Neuronal stem cell (in vitro differentiated cells): ENCODE results near the gene NRG3.
A peak's percentile ranks its signal among the peaks of the same experiment; 100 is the strongest.

Source experiments
- DNase-seq: peaks from one replicate; pipeline ENCODE4 v3.0.0-alpha.2; 2013; ENCODE audit warnings: low spot score
- H2AFZ ChIP-seq: one replicate; pipeline ENCODE4 v1.6.1; 2013; ENCODE audit warnings: mild to moderate bottlenecking, low read length, inconsistent platforms
- H2AK5ac ChIP-seq: 2 replicates; pipeline ENCODE4 v1.6.1; 2013; ENCODE audit warnings: low read depth, mild to moderate bottlenecking, inconsistent platforms, low read length, moderate library complexity, mixed read lengths
- H2BK120ac ChIP-seq: 2 replicates; pipeline ENCODE4 v1.6.1; 2013; ENCODE audit warnings: low read depth, mild to moderate bottlenecking, inconsistent platforms, low read length, moderate library complexity, mixed read lengths
- H2BK12ac ChIP-seq: one replicate; pipeline ENCODE4 v1.6.1; 2013; ENCODE audit warnings: low read length, inconsistent platforms
- H2BK15ac ChIP-seq: 2 replicates; pipeline ENCODE4 v1.6.1; 2013; ENCODE audit warnings: mild to moderate bottlenecking, low read length, inconsistent platforms, mixed read lengths
- H2BK5ac ChIP-seq: one replicate; pipeline ENCODE4 v1.6.1; 2013; ENCODE audit warnings: inconsistent platforms, mild to moderate bottlenecking, low read length, moderate library complexity
- H3K14ac ChIP-seq: one replicate; pipeline ENCODE4 v1.6.1; 2013; ENCODE audit warnings: low read length, inconsistent platforms
- H3K18ac ChIP-seq: 2 replicates; pipeline ENCODE4 v1.6.1; 2013; ENCODE audit warnings: low read length, inconsistent platforms
- H3K23ac ChIP-seq: 2 replicates; pipeline ENCODE4 v1.6.1; 2013; ENCODE audit warnings: low read depth, mild to moderate bottlenecking, mixed read lengths, low read length, inconsistent platforms; ENCODE audit not compliant: poor library complexity
- H3K27ac ChIP-seq: replicated peaks from 3 replicates; pipeline ENCODE4 v1.5.1; 2013; ENCODE audit warnings: low read length, inconsistent platforms
- H3K27me3 ChIP-seq, 3 experiments: 2 replicates each; pipeline ENCODE4 v1.6.1; 2013; ENCODE audit warnings: low read length in 3 of 3, mild to moderate bottlenecking in 2 of 3, inconsistent platforms in 1 of 3, low read depth in 1 of 3, mixed read lengths in 1 of 3, moderate library complexity in 1 of 3; ENCODE audit not compliant: control insufficient read depth in 3 of 3, insufficient read depth in 3 of 3
- H3K36me3 ChIP-seq, 2 donors: replicated peaks in 1 of 2; 2 replicates each; pipeline ENCODE4 v1.6.1; 2013; ENCODE audit warnings: low read length in 2 of 2; ENCODE audit not compliant: control insufficient read depth in 2 of 2, insufficient read depth in 2 of 2
- H3K4ac ChIP-seq: 2 replicates; pipeline ENCODE4 v1.6.1; 2013; ENCODE audit warnings: inconsistent platforms, mild to moderate bottlenecking, low read length, moderate library complexity
- H3K4me1 ChIP-seq, 2 donors: 1 replicate in 1 of 2; 2 replicates in 1 of 2; pipeline ENCODE4 v1.6.1; 2013; ENCODE audit warnings: low read length in 2 of 2, low read depth in 1 of 2; ENCODE audit not compliant: control insufficient read depth in 2 of 2, insufficient read depth in 1 of 2
- H3K4me2 ChIP-seq: one replicate; pipeline ENCODE4 v1.6.1; 2013; ENCODE audit warnings: mild to moderate bottlenecking, low read length, inconsistent platforms; ENCODE audit not compliant: insufficient read depth, poor library complexity, severe bottlenecking
- H3K4me3 ChIP-seq, 2 donors: 2 replicates each; pipeline ENCODE4 v1.5.1; 2013; ENCODE audit warnings: low read length in 2 of 2, mild to moderate bottlenecking in 2 of 2, inconsistent platforms in 1 of 2, moderate library complexity in 1 of 2
- H3K79me1 ChIP-seq: one replicate; pipeline ENCODE4 v1.6.1; 2013; ENCODE audit warnings: low read depth, mild to moderate bottlenecking, inconsistent platforms, low read length, moderate library complexity
- H3K9ac ChIP-seq: one replicate; pipeline ENCODE4 v1.6.1; 2013; ENCODE audit warnings: mild to moderate bottlenecking, low read depth, low read length, inconsistent platforms; ENCODE audit not compliant: poor library complexity
- H3K9me3 ChIP-seq, 2 donors: replicated peaks in 1 of 2; 2 replicates each; pipeline versions ENCODE3 to v1.6.1; 2013; ENCODE audit warnings: low read length in 2 of 2, mild to moderate bottlenecking in 2 of 2, inconsistent platforms in 1 of 2, low read depth in 1 of 2, mixed read lengths in 1 of 2, moderate library complexity in 1 of 2; ENCODE audit not compliant: control insufficient read depth in 2 of 2, insufficient read depth in 1 of 2
- H4K8ac ChIP-seq: one replicate; pipeline ENCODE4 v1.6.1; 2013; ENCODE audit warnings: low read depth, mild to moderate bottlenecking, inconsistent platforms, low read length, moderate library complexity
- H4K91ac ChIP-seq: one replicate; pipeline ENCODE4 v1.6.1; 2013; ENCODE audit warnings: low read length, low read depth, mild to moderate bottlenecking, inconsistent platforms; ENCODE audit not compliant: poor library complexity
- WGBS, 2 donors: extraction: QIAGEN DNeasy Blood & Tissue Kit; methylation state at CpG; one replicate each; pipeline ENCODE4 v1.1.7; 2013; ENCODE audit warnings: missing lambda C conversion rate in 2 of 2, mixed read lengths in 1 of 2; ENCODE audit not compliant: insufficient read length in 2 of 2, insufficient replicate concordance in 1 of 2; ENCODE audit errors: extremely low coverage in 2 of 2; 5-methylcytosine and 5-hydroxymethylcytosine counted together

The NRG3 gene

GRCh38 chr10:82722273-82722672 is 847.3 kb downstream of the NRG3 start:
- no peak overlapping the region for H4K8ac ChIP-seq
- H2AK5ac ChIP-seq = no peak overlapping the region
- H3K4me1 ChIP-seq = no peaks in the 10 kb centered on the region
- H2BK15ac ChIP-seq = no peak overlapping the region
- no peak for DNase-seq
- H2BK120ac ChIP-seq = no peak overlapping the region
- H3K36me3 ChIP-seq = no peaks in the 10 kb centered on the region
- H3K27ac ChIP-seq = no peak overlapping the region
- H3K4me2 ChIP-seq = no peak overlapping the region
- H3K4me3 ChIP-seq = no peak overlapping the region
- no peak overlapping the region for H4K91ac ChIP-seq
- no peak overlapping the region for H2BK5ac ChIP-seq
- H2BK12ac ChIP-seq = no peak overlapping the region
- no peak overlapping the region for H3K18ac ChIP-seq
- H3K9ac ChIP-seq = no peak overlapping the region
- no peak overlapping the region for H3K4ac ChIP-seq
- H3K79me1 ChIP-seq = no peaks in the 10 kb centered on the region
- H3K14ac ChIP-seq = no peak overlapping the region
- no peaks in the 10 kb centered on the region for H3K27me3 ChIP-seq
- H3K23ac ChIP-seq = no peak overlapping the region
- no peaks in the 10 kb centered on the region for H3K9me3 ChIP-seq
- no peak overlapping the region for H2AFZ ChIP-seq
- WGBS, 2 donors = no CpG with 5 or more reads among the region's 2 CpGs

GRCh38 chr10:82736305-82736704 is 861.3 kb downstream of the NRG3 start:
- no peak overlapping the region for H4K91ac ChIP-seq
- WGBS, 2 donors = no CpG with 5 or more reads among the region's 1 CpG
- peaks cover 3 to 4% of the 10 kb centered on the region in 2 donors for H3K4me1 ChIP-seq
- no peaks in the 10 kb centered on the region for H3K79me1 ChIP-seq
- H3K18ac ChIP-seq = no peak overlapping the region
- H2AK5ac ChIP-seq = no peak overlapping the region
- H2AFZ ChIP-seq = peak overlapping the region; percentile 11
- H2BK12ac ChIP-seq = no peak overlapping the region
- no peak overlapping the region for H3K4me2 ChIP-seq
- no peaks in the 10 kb centered on the region for H3K9me3 ChIP-seq
- no peak overlapping the region for H3K14ac ChIP-seq
- no peaks in the 10 kb centered on the region for H3K36me3 ChIP-seq
- no peak overlapping the region for H3K23ac ChIP-seq
- H2BK120ac ChIP-seq = no peak overlapping the region
- H3K4ac ChIP-seq = no peak overlapping the region
- no peak overlapping the region for H3K27ac ChIP-seq
- no peak overlapping the region for H3K4me3 ChIP-seq
- no peak overlapping the region for H2BK5ac ChIP-seq
- no peak overlapping the region for H4K8ac ChIP-seq
- no peak overlapping the region for H2BK15ac ChIP-seq
- H3K27me3 ChIP-seq = no peaks in the 10 kb centered on the region
- no peak for DNase-seq
- no peak overlapping the region for H3K9ac ChIP-seq

DNA sequence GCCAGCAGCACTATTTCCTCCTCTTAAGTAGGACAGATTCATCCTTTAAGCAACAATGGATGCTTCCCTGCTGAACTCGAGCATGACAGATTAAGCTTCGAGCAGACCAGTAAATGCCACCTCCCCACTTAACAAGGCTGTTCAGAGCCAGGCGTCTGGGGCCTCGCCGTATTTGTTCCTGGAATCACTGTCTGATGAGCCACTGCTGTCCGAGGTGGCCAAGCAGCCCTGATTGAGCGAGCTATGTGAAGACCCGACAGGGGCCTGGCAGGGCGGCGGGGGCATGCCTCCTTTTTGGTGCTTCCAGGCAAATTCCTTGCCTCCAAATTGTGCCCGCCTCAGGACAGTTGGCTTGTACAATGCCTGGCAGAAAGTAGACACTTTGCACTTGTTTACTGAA is 862.6 kb downstream of the NRG3 start:
- Histone ChIP-seq H2BK5ac (no peak overlapping the region), H3K4me2 (no peak overlapping the region), H2BK120ac (no peak overlapping the region), H4K8ac (no peak overlapping the region), H3K27ac (no peak overlapping the region), H2AK5ac (no peak overlapping the region), H3K9ac (no peak overlapping the region), H3K4me1 (peaks cover 3 to 5% of the 10 kb centered on the region in 2 donors), H3K4me3 (no peak overlapping the region), H3K27me3 (no peaks in the 10 kb centered on the region), H3K4ac (no peak overlapping the region), H3K18ac (no peak overlapping the region), H2BK15ac (no peak overlapping the region), H3K14ac (no peak overlapping the region), H3K79me1 (no peaks in the 10 kb centered on the region), H3K36me3 (no peaks in the 10 kb centered on the region), H3K23ac (no peak overlapping the region), H2AFZ (peak overlapping the region; percentile 56), H3K9me3 (no peaks in the 10 kb centered on the region), H4K91ac (no peak overlapping the region), H2BK12ac (no peak overlapping the region)
- WGBS, 2 donors = no CpG with 5 or more reads among the region's 11 CpGs
- DNase-seq = peak; percentile 36

GRCh38 chr10:82738592-82738991 is 863.6 kb downstream of the NRG3 start:
- no peak overlapping the region for H2AK5ac ChIP-seq
- H3K4me3 ChIP-seq = no peak overlapping the region
- no peak overlapping the region for H2BK120ac ChIP-seq
- H4K91ac ChIP-seq = no peak overlapping the region
- no peak overlapping the region for H3K4ac ChIP-seq
- H3K4me1 ChIP-seq = peaks cover 8 to 9% of the 10 kb centered on the region in 2 donors
- H4K8ac ChIP-seq = no peak overlapping the region
- no peaks in the 10 kb centered on the region for H3K79me1 ChIP-seq
- H3K36me3 ChIP-seq = no peaks in the 10 kb centered on the region
- WGBS, 2 donors = no CpG with 5 or more reads among the region's 8 CpGs
- H3K14ac ChIP-seq = no peak overlapping the region
- H2BK12ac ChIP-seq = no peak overlapping the region
- H2AFZ ChIP-seq = no peak overlapping the region
- H3K4me2 ChIP-seq = no peak overlapping the region
- H3K9ac ChIP-seq = no peak overlapping the region
- no peak overlapping the region for H3K27ac ChIP-seq
- no peak overlapping the region for H3K18ac ChIP-seq
- no peaks in the 10 kb centered on the region for H3K27me3 ChIP-seq
- DNase-seq = no peak
- H3K9me3 ChIP-seq = no peaks in the 10 kb centered on the region
- H2BK15ac ChIP-seq = no peak overlapping the region
- H3K23ac ChIP-seq = no peak overlapping the region
- no peak overlapping the region for H2BK5ac ChIP-seq
